Natural killer cell (primary cell): Measurements from ENCODE around the gene PLEKHG4B. TPM values are rescaled to one million over a fixed set of nuclear protein-coding genes. Genes with fewer than 3 reads are reported as not detected.

Source experiments
- ATAC-seq, 3 donors: fragments of 150-1000 bp in 2 of 3; fragments of 200-7000 bp in 1 of 3; cut with Tn5 transposase; 1 replicate in 1 of 3; 2 replicates in 2 of 3; pipeline ENCODE4 v1.10.0; 2021; ENCODE audit warnings: mild to moderate bottlenecking in 2 of 3, moderate library complexity in 2 of 3
- DNase-seq, 2 donors: peaks; one replicate each; pipeline versions ENCODE4 v3.0.0 to v3.0.0-alpha.2; 2013 to 2021; ENCODE audit warnings: mixed read lengths in 1 of 2
- H3K27ac ChIP-seq: one replicate; pipeline ENCODE4 v1.5.1; 2013; ENCODE audit warnings: mild to moderate bottlenecking, low read length
- H3K27me3 ChIP-seq: one replicate; pipeline ENCODE4 v1.6.1; 2013; ENCODE audit warnings: low read length; ENCODE audit not compliant: control insufficient read depth, insufficient read depth
- H3K36me3 ChIP-seq: one replicate; pipeline ENCODE4 v1.6.1; 2013; ENCODE audit warnings: low read length; ENCODE audit not compliant: control insufficient read depth, insufficient read depth
- H3K4me1 ChIP-seq: one replicate; pipeline ENCODE4 v1.6.1; 2013; ENCODE audit warnings: low read length; ENCODE audit not compliant: control insufficient read depth, insufficient read depth
- H3K4me3 ChIP-seq: one replicate; pipeline ENCODE4 v1.5.1; 2013; ENCODE audit warnings: low read length
- H3K9me3 ChIP-seq: one replicate; pipeline ENCODE4 v1.6.1; 2013; ENCODE audit warnings: low read length; ENCODE audit not compliant: control insufficient read depth, insufficient read depth
- H3K27ac Mint-ChIP-seq, 2 donors: one replicate each; pipeline ENCODE4 v1.8.0; 2022; ENCODE audit warnings: mild to moderate bottlenecking in 2 of 2, mixed read lengths in 2 of 2, moderate library complexity in 1 of 2
- H3K27me3 Mint-ChIP-seq, 2 donors: one replicate each; pipeline ENCODE4 v1.8.0; 2022; ENCODE audit warnings: low read depth in 2 of 2, mixed read lengths in 2 of 2
- H3K36me3 Mint-ChIP-seq: one replicate; pipeline ENCODE4 v1.8.0; 2022; ENCODE audit warnings: mixed read lengths
- H3K4me1 Mint-ChIP-seq, 2 donors: one replicate each; pipeline ENCODE4 v1.8.0; 2022; ENCODE audit warnings: mixed read lengths in 2 of 2
- H3K4me3 Mint-ChIP-seq: one replicate; pipeline ENCODE4 v1.8.0; 2022; ENCODE audit warnings: mild to moderate bottlenecking, moderate library complexity, mixed read lengths
- H3K9me3 Mint-ChIP-seq, 2 donors: one replicate each; pipeline ENCODE4 v1.8.0; 2022; ENCODE audit warnings: mixed read lengths in 2 of 2
- CTCF ChIP-seq: fragments of 200-600 bp; IDR thresholded peaks from one replicate; pipeline ENCODE4 v1.8.0; 2022; ENCODE audit warnings: antibody characterized with exemption
- WGBS: methylation state at CpG from one replicate; pipeline ENCODE4 v1.1.7; 2013; ENCODE audit warnings: missing lambda C conversion rate; ENCODE audit not compliant: insufficient coverage; 5-methylcytosine and 5-hydroxymethylcytosine counted together
- intact Hi-C: fragments of 100-400 bp; cut with micrococcal nuclease; formaldehyde crosslinking; loops from one replicate; pipeline ENCODE4 v1.14.2; 2022
- total RNA-seq, 4 donors: library from RNA; stranded (reverse); fragments of 120-200 nt in 1 of 4; gene quantifications; one replicate each; pipeline versions ENCODE4 v1.2.3 to v1.2.4, GENCODE V29; 2013 to 2022

The PLEKHG4B gene
- total RNA-seq, 3 donors from 2014 or later (not counting 1 experiment from before 2014, with no cell fraction given) = 0.07 TPM; not detected in 2

- Histone ChIP-seq H3K4me3 (no peak overlapping the region), H3K4me1 (no peaks in the 10 kb centered on the region), H3K9me3 (no peaks in the 10 kb centered on the region), H3K36me3 (no peaks in the 10 kb centered on the region), H3K27ac (no peak overlapping the region), H3K27me3 (no peaks in the 10 kb centered on the region)
- Mint-ChIP-seq H3K9me3 (peaks cover 6 to 8% of the 10 kb centered on the region in 2 donors), H3K27me3 (peaks cover 10 to 34% of the 10 kb centered on the region in 2 donors), H3K4me1 (no peaks in the 10 kb centered on the region), H3K4me3 (no peak overlapping the region), H3K27ac (no peak overlapping the region), H3K36me3 (peaks cover 10% of the 10 kb centered on the region)
- DNase-seq (no peak), ATAC-seq (no peak)
- 88% methylated on average over 1 of the region's 2 CpGs for WGBS
- intact Hi-C loops = no loop called here
- TF ChIP-seq CTCF = no peak
Measured at GRCh38 chr5:129148-129547, 37.2 kb downstream of the PLEKHG4B start.

- intact Hi-C loops = no loop called here
- H3K27me3 ChIP-seq = no peaks in the 10 kb centered on the region
- no peak overlapping the region for H3K4me3 ChIP-seq
- no peak overlapping the region for H3K27ac ChIP-seq
- Mint-ChIP-seq H3K9me3 (peaks cover 4 to 8% of the 10 kb centered on the region in 2 donors), H3K36me3 (peaks cover 10% of the 10 kb centered on the region), H3K27ac (no peak overlapping the region), H3K27me3 (peaks cover 10 to 27% of the 10 kb centered on the region in 2 donors), H3K4me1 (no peaks in the 10 kb centered on the region), H3K4me3 (no peak overlapping the region)
- no peak for TF ChIP-seq CTCF
- H3K4me1 ChIP-seq = no peaks in the 10 kb centered on the region
- ATAC-seq (no peak), DNase-seq (no peak)
- no peaks in the 10 kb centered on the region for H3K9me3 ChIP-seq
- no peaks in the 10 kb centered on the region for H3K36me3 ChIP-seq
Measured at GRCh38 chr5:129820-130219, 37.9 kb downstream of the PLEKHG4B start.

- H3K4me3 ChIP-seq = no peak overlapping the region
- ATAC-seq = no peak
- Mint-ChIP-seq H3K4me1 (no peaks in the 10 kb centered on the region), H3K27me3 (peaks cover 10 to 27% of the 10 kb centered on the region in 2 donors), H3K27ac (no peak overlapping the region), H3K36me3 (peaks cover 10% of the 10 kb centered on the region), H3K4me3 (no peak overlapping the region), H3K9me3 (peaks cover 4 to 8% of the 10 kb centered on the region in 2 donors)
- WGBS = 66% methylated on average over 4 of the region's 4 CpGs
- no peak for TF ChIP-seq CTCF
- no peak overlapping the region for H3K27ac ChIP-seq
- no peaks in the 10 kb centered on the region for H3K9me3 ChIP-seq
- H3K27me3 ChIP-seq = no peaks in the 10 kb centered on the region
- DNase-seq = no peak
- intact Hi-C loops = no loop called here
- no peaks in the 10 kb centered on the region for H3K36me3 ChIP-seq
- no peaks in the 10 kb centered on the region for H3K4me1 ChIP-seq
Measured at GRCh38 chr5:130601-131131, 38.7 kb downstream of the PLEKHG4B start.

- ATAC-seq = no peak
- no peaks in the 10 kb centered on the region for H3K9me3 Mint-ChIP-seq
Measured at GRCh38 chr5:136901-137300, 44.9 kb downstream of the PLEKHG4B start.

More at GRCh38 chr5:136901-137300, 44.9 kb downstream of the PLEKHG4B start:
- H3K4me3 Mint-ChIP-seq = no peak overlapping the region
- no peak overlapping the region for H3K27ac Mint-ChIP-seq
- DNase-seq = no peak
- H3K27me3 ChIP-seq = no peaks in the 10 kb centered on the region
- no peak overlapping the region for H3K4me3 ChIP-seq
- no peaks in the 10 kb centered on the region for H3K9me3 ChIP-seq
- no peaks in the 10 kb centered on the region for H3K36me3 ChIP-seq
- H3K4me1 Mint-ChIP-seq = no peaks in the 10 kb centered on the region
- TF ChIP-seq CTCF = no peak
- H3K27ac ChIP-seq = no peak overlapping the region
- intact Hi-C loops = no loop called here
- H3K4me1 ChIP-seq = no peaks in the 10 kb centered on the region
- 91% methylated on average over 5 of the region's 5 CpGs for WGBS
- peaks cover 4 to 9% of the 10 kb centered on the region in 2 donors for H3K27me3 Mint-ChIP-seq
- no peaks in the 10 kb centered on the region for H3K36me3 Mint-ChIP-seq
